ENCODE data around the gene CHADL. TPM values are rescaled to one million over a fixed set of nuclear protein-coding genes. Genes with fewer than 3 reads are reported as not detected.
"Not testable (repeated sequence)": the region's sequence is repeated elsewhere in the genome, so short reads cannot be mapped to it uniquely, and the experiment has no call there.

CHADL gene, protein sequence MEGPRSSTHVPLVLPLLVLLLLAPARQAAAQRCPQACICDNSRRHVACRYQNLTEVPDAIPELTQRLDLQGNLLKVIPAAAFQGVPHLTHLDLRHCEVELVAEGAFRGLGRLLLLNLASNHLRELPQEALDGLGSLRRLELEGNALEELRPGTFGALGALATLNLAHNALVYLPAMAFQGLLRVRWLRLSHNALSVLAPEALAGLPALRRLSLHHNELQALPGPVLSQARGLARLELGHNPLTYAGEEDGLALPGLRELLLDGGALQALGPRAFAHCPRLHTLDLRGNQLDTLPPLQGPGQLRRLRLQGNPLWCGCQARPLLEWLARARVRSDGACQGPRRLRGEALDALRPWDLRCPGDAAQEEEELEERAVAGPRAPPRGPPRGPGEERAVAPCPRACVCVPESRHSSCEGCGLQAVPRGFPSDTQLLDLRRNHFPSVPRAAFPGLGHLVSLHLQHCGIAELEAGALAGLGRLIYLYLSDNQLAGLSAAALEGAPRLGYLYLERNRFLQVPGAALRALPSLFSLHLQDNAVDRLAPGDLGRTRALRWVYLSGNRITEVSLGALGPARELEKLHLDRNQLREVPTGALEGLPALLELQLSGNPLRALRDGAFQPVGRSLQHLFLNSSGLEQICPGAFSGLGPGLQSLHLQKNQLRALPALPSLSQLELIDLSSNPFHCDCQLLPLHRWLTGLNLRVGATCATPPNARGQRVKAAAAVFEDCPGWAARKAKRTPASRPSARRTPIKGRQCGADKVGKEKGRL
- 2.8 TPM for total RNA-seq

DNA sequence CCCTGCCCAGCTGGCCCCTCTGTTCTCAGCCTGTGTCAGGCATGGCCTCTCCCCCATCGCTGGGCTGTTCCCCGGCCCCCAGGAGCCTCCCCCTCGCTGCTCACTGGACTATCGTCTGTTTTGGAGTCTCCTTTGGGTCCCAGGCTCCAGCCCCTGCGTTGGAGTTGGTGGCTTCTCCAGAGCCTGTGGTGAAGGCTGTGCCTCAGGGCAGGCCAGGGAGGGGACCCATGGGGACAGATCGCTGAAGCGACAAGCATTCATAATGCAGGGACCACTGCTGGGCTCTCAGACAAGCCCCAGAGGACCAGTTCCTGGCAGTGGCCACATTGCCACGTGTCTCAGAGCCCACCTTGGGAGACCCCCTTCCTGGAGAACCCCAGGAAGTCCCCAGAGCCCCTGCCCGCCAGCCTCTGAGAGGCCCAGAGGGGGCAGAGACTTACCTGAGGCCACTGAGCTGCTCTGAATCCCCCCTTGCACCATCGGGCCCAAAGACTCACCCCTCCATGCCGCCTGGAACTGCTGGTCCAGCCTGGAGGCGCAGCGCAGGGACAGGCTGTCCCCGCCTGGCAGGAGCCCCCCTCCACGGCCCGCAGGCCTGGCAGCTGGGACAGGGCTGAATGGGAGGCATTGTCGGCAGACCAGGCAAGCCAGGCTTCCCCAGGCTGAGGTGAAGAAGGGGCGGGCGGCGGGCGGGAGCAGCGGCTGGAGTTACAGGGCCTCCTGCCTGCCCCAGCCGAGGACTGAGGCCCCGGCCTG is at the start of gene CHADL:
Gene CHADL (minus strand): TSS at position 555 of the 756 bp plus-strand sequence. CDS start 50 bp downstream, at position 505.
- DNase-seq = no peak

DNA sequence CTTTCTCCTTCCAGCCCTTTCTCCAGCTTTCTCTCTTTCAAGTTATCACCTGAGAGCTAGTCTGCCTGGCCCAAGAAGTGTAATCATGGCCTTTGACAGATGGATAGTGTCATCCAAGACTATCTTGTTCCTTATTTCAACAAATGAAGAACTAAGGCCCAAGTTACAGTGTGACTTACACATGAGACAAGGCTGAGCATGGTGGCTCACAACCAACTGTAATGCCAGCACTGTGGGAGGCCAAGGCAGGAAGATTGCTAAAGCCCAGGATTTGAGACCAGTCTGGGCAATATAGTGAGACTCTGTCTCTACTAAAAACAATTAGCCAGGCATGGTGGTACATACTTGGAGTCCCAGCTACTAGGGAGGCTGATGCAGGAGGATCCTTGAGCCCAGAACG is 48.9 kb upstream of the CHADL start:
- DNase-seq = no peak

DNA sequence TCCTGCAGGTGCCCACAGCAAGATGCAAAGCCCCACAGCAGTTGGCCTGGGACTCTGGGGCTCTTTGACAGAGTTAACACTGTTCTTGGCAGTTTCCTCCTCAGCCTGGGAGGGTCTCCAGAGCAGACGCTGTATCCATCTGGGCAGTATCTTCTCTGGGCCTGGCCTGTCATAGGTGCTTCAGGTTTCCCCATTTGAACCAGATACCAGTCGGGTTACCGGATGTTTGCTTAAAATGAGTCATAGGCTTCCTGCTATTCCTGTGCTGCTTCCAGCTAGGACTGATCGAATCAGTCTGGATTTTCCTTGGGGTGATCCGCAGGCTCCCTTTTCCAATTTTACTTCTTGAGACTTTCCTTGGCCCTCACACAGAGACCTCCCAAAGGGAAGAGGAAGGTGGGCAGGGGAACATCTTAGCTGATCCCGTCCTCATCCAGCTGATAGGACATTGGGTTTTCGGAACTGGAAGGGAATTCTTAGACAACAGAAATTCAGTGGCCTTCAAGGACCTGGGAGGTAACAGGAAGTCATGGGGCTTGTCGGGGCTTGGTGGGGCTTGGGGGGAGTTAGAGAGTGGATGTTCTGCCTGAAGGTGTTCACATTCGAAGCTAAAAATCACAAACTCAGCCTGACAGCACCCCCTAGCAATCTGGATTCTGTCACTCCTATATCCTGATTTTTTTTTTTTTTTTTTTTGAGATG is 47.7 kb upstream of the CHADL start:
- DNase-seq = no peak

DNA sequence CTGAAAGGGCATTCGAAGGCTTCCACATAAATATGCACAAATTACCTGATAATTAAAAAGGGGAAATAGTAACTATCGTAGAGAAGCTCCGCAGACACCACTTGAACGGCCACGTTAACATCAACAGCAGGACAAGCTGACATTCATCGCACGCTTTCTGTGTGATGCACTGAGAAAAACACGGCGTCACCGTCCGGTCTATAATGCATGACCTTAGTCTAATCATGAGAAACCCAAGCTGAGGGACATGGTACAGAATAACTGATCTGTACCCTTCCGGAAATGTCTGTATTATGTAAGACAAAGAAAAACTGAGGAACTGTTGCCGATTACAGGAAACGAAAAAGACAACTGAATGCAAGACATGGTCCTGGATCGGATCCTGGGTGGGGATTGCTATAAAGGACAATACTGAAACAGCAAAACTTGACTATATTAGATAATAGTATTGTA is 45.9 kb upstream of the CHADL start:
- DNase-seq = peak; percentile 69

DNA sequence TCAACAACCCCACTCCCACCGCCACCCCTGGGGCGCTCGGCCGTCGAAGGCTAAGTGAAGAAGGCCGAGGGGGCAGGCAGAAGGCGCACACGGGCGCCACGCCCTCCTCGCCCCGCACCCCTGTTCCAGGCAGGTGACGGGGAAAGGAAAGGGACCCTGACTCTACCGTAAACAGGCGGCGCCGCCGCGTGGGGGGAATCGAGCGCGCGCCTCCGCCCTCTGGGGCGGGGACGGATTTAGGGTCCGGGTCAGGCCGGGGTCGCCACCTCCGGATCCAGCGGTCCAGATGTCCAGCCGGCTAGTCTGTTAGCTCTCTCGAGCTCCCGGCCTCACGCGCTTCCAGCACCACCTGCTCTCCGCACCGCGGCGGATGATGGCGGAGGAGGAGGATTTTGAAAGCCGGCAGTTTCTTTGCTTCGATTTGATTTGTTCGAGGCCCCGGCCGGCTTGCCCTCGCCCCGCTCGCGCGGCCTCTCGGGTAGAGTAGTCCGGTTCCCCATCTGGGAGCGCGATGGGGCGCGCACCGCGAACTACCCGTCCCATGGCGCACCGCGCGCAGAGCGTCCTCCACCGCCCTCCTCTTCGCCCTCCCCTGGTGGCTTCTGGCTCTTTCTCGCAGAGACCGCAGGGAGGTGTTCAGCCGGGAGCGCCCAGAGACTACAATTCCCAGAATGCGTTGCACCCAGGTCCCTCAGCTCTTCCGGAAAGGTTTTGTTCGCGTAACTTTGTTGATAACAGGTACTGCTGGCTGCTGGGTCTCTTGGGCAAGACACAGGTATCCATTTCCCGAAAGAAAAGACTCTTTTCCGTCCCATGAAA is 45.3 kb upstream of the CHADL start, which contains the start of gene RANGAP1:
Gene RANGAP1 (minus strand): TSS at position 368 of the 819 bp plus-strand sequence. CDS start 5,143 bp downstream, outside the sequence.
- DNase-seq = peak; percentile 99

DNA sequence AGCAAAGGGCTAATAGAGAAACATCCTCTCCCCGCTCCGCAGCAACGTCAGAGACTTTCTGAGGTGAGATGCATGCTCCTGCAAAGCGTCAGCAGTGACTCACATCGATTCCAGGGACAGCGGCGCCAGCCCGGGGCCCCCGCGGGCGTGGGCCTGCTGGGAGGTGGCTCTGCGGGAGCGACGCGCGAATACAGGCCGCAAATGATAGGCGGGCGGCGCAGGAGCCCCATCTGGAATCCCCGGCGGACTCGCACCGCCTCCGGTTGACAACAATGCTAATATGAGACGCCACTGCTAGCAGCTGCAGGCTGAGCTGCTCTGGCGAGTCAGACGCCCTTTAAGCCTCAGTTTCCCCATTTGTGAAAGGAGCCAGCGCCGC is 44.7 kb upstream of the CHADL start:
- DNase-seq = no peak

DNA sequence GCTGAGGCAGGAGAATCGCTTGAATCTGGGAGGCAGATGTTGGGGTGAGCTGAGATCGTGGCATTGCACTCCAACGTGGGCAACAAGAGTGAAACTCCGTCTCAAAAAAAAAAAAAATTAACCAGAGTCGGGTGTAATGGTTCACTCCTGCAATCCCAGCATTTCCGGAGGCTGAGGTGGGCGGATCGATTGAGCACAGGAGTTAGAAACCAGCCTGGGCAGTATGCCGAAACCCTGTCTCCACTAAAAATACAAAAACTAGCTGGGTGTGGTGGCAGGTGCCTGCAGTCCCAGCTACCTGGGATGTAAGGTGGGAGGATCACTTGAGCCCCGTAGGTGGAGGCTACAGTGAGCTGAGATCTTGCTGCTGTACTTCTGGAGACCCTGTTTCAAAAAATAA is 43.7 kb upstream of the CHADL start:
- no peak for DNase-seq

DNA sequence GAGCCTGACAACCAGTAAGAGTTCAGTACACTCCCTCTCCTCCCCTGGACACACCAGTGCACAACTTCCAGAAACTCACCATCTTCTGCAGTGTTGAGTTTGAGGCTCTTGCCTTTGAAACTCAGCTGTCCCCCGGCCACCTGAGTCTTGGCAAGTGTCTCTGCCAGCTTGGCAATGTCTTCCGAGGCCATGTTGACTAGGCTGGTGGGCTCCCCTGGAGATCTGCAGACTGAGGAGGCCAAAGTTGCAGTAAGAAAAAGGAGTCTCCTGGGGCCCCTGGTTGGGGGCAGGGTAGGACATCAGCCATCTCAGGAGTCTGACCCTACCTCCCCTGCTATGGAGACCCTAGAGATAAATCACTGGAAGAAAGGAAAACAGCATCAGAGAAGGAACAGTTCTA is 40.1 kb upstream of the CHADL start:
- DNase-seq = no peak

DNA sequence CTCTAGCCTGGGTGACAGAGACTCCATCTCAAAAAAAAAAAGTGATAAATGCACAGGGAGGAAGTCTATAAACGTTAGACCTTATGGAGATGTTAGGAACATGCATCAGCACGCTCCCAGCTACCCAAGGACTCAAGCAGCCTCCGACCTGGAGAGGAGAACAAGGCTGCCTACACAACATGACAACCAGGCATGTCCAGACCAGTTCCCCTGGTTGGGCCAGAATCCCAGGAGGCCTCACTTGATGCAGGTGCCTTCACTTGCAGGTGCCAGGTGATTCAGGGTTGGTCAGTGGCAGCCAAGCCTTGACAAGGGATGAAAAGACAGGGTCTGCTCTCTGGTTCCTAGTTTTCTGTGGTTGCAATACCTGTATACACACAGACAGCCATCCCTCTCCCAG is 39.3 kb upstream of the CHADL start:
- no peak for DNase-seq

DNA sequence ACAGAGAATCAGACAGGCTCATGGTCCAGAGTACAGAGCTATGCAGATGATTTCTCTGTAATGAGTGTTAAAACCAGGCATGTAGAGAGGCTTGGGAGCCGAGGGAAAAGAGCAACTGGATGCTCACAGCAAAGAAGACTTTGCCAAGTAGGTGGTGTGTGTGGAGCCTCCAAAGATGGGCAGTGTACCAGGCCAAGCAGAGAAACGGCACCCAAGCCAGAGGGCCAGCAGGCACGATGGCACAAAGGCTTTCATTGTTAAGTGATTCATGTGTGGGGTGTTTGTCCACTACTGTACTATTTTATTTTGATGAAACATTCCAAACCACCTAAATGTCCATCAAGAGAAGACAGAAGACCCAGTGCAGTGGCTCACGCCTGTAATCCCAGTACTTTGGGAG is 34.1 kb upstream of the CHADL start:
- DNase-seq = no peak

DNA sequence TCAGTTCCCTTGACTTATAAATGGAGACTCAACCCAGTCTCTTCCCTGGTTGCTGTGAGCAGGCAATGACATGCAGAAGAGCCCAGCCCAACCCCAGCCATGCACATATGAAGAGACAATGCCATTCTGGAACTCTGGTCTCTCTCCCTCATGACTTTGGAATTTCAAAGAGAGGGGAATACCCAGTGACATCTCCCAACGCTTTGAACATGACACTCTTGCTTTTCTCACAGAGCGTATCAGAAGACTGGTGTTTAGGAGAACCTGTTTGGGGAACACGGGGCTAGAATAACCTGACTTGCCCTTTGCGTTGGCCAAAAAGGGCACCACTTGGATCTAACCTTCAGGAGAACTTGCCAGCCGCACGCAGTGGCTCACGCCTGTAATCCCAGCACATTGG is 32.4 kb upstream of the CHADL start:
- DNase-seq = no peak

DNA sequence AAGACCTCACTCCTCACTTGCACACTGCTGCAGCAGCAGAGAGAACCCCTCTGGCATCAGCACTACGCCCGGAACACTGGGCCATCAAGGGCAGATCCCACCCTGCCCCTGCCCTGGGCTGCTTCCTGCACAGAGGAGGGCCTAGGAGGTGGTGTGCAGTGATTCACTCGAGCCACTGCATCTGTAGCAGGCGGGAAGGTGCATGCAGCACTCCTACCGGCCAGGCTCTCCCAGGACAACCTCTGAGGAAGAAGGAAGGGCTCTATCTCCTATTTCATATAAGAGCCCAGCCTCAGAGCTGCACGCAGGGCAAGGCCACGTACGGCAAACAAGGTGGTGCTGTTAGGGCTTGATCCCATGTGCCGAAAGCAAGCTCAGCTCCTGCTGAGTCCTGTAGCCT is 31.1 kb upstream of the CHADL start:
- DNase-seq = no peak

DNA sequence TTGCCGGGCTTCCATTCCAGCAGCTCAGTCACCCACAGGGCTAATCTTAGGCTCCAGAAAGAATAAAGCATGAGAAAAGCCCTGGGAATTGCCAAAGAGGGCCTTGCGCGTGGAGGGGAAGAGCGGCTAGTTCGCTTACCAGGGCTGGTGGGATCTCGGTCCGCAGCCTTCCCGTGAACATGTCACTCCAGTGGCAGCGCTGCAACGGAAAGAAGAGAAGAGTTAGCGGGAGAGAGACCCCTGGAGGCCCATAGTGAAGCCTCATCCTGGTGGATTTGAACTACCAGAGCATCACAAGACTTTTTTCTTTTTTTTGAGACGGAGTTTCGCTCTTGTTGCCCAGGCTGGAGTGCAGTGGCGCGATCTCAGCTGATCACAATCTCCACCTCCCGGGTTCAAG is 27.2 kb upstream of the CHADL start:
- no peak for DNase-seq

DNA sequence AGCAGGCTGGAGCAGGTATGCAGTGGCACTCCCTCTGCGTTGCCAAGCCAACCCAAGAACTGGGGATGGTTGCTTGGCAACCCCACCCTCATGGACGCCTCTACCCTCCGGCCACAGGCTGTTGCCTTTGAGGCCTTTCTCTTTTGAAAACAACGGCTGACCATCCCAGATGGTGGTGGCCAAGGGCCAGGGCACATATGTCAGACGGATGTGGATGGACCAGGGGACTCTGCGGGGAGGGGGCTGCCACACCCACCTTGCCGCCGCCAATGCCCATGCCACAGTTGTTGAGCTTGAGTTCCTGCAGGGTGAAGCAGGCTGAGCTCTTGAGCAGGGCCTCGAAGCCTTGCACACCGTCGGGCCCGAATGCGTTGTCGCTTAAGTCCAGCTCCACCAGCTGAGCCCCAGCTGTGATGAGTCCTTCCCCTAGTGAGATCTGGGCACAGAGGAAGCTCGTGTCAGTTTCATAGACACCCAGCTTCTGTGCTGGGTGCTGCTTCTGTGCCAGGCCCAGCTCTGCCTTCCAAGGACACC is 23.7 kb upstream of the CHADL start:
- DNase-seq = no peak

DNA sequence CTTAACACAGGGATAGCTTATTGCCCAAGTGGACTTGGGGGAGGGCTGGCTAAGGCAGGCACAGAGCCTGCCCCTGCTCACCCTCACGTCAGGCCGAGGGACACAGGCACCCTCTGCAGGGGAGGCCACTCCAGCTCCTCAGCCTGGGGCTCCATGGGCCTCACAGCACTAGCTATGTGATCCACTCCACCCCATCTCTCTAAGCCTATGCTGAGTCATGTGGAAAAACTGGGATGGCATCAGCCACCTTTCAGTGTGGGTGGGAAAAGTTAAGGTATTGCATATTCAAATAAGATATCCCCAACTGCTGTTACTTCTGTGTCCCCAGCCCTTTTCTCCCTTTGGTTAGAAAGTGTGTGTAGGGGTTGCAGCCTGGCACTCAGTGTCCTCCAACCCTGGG is 23.0 kb upstream of the CHADL start:
- DNase-seq = no peak

DNA sequence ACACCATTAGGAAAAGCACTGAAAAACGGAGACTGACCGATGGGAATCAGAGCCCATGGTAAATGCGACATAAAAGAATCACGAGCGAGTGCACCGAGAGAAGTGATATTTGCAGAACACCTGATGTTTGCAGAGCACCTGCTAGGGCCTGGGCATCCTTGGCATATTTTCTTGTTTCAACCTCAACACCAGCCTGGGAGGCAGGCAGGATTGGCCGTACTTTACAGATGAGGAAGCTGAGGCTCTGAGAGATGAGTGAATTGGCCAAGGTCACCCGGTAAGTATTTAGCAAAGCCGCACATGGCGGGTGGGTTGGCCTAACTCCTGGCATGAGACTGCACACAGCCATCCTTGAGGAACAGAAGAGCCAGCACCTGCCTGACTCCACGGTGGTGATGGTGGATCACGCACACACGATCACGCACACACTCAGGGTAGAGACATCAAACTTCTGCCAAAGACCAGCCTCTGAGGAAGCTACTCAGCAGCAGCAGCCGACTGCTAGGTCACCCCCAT is 21.6 kb upstream of the CHADL start:
- no peak for DNase-seq

DNA sequence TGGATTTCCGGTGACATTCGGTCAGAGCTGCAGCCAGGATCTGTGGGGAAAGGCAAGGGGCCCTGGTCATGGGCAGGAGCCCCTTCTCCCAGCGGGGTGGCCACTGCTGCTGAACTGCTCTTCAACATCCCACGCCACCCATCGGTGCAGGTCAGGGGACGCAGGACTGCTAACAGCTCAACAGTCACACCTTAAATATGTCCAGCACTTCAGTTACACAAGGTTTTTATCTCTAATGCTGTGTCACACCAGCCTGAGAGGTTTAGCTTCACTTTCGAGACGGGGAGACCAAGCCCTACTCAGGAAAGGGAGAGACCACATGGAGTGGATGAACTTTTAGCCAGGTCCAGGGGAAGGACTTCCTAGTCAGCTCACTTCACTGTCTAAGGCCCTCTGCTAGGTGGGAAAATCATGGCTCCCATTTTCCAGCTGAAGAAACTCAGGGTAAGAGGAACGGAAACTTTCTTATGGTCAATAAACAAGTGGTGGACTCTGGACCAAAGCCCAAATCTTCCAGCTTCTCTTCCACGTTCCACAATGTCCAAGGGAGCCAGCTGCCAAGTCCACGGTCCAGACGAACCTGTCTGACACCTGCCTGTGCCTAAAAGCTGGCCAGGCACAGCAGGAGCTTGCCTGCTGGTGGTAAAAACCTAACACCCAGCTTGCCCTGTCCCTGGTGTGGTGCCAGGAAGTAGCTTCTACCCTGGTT is 21.0 kb upstream of the CHADL start:
- DNase-seq = no peak

DNA sequence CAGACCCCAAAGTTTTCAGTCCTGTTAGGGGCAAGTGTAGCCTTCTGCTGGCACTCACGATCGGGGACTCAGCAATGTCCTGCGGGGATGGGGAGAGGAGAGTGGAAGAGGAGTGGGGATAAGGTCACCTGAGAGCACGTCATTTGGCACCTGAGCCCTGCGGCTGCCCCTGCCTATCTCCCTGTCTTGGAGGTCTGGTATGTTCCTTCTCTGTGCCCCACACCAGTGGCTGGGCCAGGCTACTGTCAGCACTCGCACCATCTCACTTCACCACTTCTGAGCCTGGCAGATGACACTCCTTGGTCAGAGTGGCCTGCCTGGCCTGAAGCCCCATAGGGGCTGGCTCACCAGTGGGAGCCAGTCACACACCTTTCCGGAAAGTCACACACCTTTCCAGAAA is 20.1 kb upstream of the CHADL start:
- no peak for DNase-seq

DNA sequence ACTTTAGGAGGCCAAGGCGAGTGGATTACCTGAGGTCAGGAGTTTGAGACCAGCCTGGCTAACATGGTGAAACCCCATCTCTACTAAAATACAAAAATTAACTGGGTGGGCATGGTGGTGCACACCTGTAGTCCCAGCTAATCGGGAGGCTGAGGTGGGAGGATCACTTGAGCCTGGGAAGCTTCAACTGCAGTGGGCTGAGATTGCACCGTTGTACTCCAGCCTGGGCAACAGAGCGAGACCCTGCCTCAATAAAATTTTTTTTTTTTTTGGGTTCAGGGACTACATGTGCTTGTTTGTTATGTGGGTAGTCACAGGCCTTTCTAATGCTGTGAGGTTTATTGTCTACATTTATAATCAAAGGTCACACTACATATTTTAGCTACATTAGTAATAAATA is 19.0 kb upstream of the CHADL start:
- DNase-seq = not testable (repeated sequence)

DNA sequence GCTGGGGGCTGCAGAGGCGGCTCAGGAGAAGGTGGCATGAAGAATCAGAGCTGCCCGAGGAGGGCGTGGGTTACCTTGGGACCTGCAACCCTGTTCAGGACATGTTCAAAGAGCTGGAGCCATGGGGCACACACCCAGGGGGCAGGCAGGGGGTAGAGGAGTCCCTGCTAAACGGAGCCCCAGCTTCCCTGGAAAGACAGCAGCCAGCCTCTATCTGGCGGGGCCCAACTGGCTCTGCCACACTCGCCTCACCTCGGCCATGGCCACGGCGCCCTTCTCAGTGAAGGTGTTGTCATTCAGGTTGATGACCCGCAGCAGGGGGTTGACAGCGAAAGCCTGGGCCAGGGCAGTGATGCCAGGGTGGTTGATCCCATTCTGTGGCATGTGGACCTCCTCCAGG is 17.0 kb upstream of the CHADL start:
- no peak for DNase-seq

Data from skin of body (tissue), 2 donors.